ENCODE results near the gene ERCC6L. TPM values are rescaled to one million over a fixed set of nuclear protein-coding genes. Genes with fewer than 3 reads are reported as not detected.

The ERCC6L gene
- total RNA-seq, 1 experiment from 2014 or later = 19.0 TPM

GRCh38 chrX:72169008-72169728 is 69.7 kb downstream of the ERCC6L start:
- peak; percentile 68 for DNase-seq (ENCODE audit: low spot score)

- DNase-seq (ENCODE audit: low spot score) = no peak
Observed at GRCh38 chrX:72165551-72165950, 73.3 kb downstream of the ERCC6L start.

GRCh38 chrX:72159769-72160168 is 79.1 kb downstream of the ERCC6L start:
- no peak for DNase-seq (ENCODE audit: low spot score)

GRCh38 chrX:72158773-72159172 is 80.1 kb downstream of the ERCC6L start:
- DNase-seq (ENCODE audit: low spot score) = no peak

Other genes starting within 250 kb of the ERCC6L start
- gene RTL5, start 107.1 kb downstream of the ERCC6L start, total RNA-seq (2014; rRNA removed; shearing (Covaris generic)) = 0.14 and 0.89 TPM in 2 replicates
- gene PIN4, start 57.3 kb downstream of the ERCC6L start, total RNA-seq (2014; rRNA removed; shearing (Covaris generic)) = 21.6 and 24.0 TPM in 2 replicates
- gene RPS4X, start 38.2 kb upstream of the ERCC6L start, total RNA-seq (2014; rRNA removed; shearing (Covaris generic)) = 674 and 762 TPM in 2 replicates
- gene CITED1, start 66.9 kb upstream of the ERCC6L start, total RNA-seq (2014; rRNA removed; shearing (Covaris generic)) = 0.43 TPM in 1 of 2 replicates, not detected in the other